Sigmoid colon (tissue), 4 donors: ENCODE results near the gene PSME3IP1.

ENCODE experiments used
- CTCF ChIP-seq, 4 experiments: fragments of 450-650 bp in 3 of 4; fragments of 200-600 bp in 1 of 4; IDR thresholded peaks; one replicate each; pipeline ENCODE4 v1.5.1; 2016 to 2019; ENCODE audit warnings: antibody characterized with exemption in 4 of 4, mild to moderate bottlenecking in 3 of 4, moderate library complexity in 2 of 4
- EP300 ChIP-seq, 4 donors: sonication (generic); formaldehyde crosslinking; IDR thresholded peaks; one replicate each; pipeline ENCODE4 v1.6.1; 2017; ENCODE audit warnings: antibody characterized with exemption in 4 of 4
- POLR2A ChIP-seq, 2 donors: fragments of 450-650 bp; IDR thresholded peaks; one replicate each; pipeline ENCODE4 v1.6.1; 2016; ENCODE audit warnings: antibody characterized with exemption in 2 of 2, mild to moderate bottlenecking in 2 of 2, moderate library complexity in 2 of 2

GRCh38 chr16:57132470-57132869 lies 53.4 kb downstream of the PSME3IP1 start:
- TF ChIP-seq EP300 (IDR thresholded peaks at IDR 0.05) = no peak
- TF ChIP-seq CTCF (IDR thresholded peaks at IDR 0.05) = no peak
- TF ChIP-seq POLR2A (IDR thresholded peaks at IDR 0.05) = no peak
